GM18951 (cell line): ENCODE measurements around the gene CELA1.
"Not testable (repeated sequence)": the region's sequence is repeated elsewhere in the genome, so short reads cannot be mapped to it uniquely, and the experiment has no call there.

Experiments used
- POLR2A ChIP-seq: IDR thresholded peaks from 4 replicates; pipeline ENCODE4 v1.6.1; 2011; ENCODE audit warnings: mild to moderate bottlenecking; ENCODE audit not compliant: insufficient read length, insufficient read depth; ENCODE audit errors: extremely low read depth
- in situ Hi-C: fragments of 300-500 bp; cut with MboI; formaldehyde crosslinking; loops from one replicate; pipeline ENCODE4 v1.12.0; 2022; ENCODE audit warnings: low sequenced_read_pairs, mixed read lengths, inconsistent platforms; ENCODE audit not compliant: unreplicated experiment

CELA1 gene

GRCh38 chr12:51306507-51306906 lies 40.0 kb downstream of the CELA1 start:
- no peak for TF ChIP-seq POLR2A
- in situ Hi-C loops = no loop called here

- in situ Hi-C loops = not testable (repeated sequence)
Observed at GRCh38 chr12:51300768-51301167, 45.7 kb downstream of the CELA1 start.

DNA sequence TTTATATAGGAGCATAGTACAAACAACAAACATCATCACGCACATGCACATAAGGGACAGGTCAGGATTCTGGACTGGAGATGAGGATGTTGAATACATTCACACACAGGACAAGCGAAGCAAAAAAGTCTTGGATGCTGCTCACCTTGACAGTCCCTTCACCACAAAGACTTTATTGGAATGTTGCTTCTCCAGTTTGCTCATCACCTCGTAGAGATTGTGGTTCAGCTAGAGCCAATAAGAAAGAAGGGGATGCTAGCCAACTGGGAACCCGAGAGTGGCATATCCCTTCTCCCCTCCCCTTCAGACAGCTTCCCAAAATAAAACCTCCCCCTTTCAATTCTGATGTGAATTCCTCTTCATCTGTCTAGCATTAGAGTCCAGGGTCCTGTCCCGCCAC lies 50.8 kb downstream of the CELA1 start:
- no peak for TF ChIP-seq POLR2A
- in situ Hi-C loops = no loop called here

DNA sequence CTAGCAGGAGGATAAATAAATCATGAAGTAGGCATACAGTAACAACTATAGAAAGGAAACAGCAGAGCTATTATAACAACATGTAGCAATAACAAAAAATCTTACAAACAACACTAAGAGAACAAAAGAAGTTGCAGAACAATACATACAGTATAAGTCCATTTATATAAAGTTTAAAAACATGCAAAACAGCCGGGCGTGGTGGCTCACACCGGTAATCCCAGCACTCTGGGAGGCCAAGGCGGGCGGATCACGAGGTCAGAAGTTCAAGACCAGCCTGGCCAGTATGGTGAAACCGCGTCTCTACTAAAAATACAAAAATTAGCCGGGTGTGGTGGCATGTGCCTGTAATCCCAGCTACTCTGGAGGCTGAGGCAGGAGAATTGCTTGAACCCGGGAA lies 52.4 kb downstream of the CELA1 start:
- in situ Hi-C loops = not testable (repeated sequence)

DNA sequence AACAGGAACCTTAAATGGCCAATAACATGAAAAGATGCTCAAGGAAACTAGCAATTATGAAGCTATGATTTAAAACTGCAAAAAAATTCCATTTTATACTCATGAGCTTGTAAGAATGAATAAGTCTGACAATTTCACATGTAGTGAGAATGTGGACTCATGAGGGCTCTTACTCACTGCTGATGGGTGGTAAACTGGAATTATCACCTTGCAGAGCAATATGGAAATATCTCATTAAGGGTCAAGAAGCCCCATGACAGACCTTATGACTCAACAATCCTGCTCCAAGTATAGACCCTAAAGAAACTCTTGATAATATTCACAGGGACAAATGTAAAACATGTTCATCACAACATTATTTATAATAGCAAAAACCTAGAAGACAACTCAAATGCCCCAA lies 52.8 kb downstream of the CELA1 start:
- TF ChIP-seq POLR2A = no peak
- in situ Hi-C loops = no loop called here

DNA sequence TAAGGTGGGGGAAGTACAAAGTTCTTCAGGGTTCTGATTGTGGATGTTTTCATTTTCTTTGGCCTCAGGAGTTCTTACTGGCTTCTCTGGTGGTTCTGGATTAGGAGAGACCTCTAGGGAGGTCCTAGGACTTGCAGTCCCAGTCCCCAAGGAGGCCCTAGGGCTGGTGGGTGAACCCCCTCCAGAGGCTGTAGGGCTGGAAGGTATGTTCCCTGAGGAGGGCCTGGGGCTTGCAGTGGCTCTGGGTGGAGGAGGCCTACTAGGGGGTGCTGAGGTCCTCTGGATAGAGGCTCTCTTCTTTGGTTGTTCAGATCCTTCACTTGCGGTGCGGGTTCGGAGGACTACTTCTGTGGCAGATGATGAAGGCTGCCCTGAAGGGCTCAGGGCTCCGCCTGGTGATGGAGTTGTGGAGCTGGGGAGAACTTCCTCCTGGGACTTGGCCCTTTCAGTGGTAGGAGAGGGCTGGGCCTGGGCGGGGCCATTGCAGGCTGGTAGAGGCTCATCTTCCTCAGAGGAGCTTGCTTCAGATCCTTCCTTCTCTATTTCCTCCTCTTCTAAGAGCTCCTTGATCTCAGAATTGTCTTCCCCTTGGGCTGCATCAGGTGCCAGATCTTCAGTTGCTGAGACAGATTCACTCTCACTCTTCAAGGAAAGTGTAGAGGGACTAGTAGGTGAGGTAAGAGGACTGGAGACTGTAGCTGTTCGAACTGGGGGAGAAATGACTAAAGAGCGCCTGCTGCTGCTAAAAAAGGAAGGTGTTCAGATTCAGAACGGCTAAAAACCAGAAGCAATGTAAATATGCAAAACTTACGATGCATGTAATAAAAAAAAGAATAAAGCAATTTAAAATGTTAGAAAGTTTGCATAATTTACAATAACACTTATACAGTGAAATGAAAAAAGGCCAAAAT lies 54.6 kb downstream of the CELA1 start:
- in situ Hi-C loops = not testable (repeated sequence)

DNA sequence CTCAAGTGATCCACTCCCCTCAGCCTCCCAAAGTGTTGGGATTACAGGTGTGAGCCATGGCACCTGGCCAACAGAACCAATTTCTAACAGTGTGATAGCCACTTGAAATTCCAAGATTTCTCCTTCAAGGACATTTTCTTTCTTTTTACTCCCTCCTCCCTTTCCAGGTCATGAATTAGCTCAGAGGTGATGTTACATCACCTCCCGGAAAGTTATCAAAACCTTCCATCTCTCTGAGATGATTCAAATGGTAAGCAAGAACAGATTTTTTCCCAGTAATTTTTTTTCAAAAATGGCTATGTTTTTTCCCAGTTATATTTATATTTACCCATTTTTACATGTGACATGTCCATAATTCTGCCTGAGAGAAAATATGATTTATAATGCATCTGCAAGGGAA lies 60.6 kb downstream of the CELA1 start:
- in situ Hi-C loops = no loop called here
- TF ChIP-seq POLR2A = no peak

GRCh38 chr12:51281202-51281924 lies 65.1 kb downstream of the CELA1 start:
- no peak for TF ChIP-seq POLR2A
- in situ Hi-C loops = no loop called here
